Fibroblast of the aortic adventitia (primary cell): ENCODE data around the gene LMBRD1. TPM values are rescaled to one million over a fixed set of nuclear protein-coding genes. Genes with fewer than 3 reads are reported as not detected.

Experiments
- DNase-seq: peaks from one replicate; pipeline ENCODE4 v3.0.0-alpha.2; 2010; ENCODE audit warnings: low read depth
- H3K4me3 ChIP-seq: 2 replicates; pipeline ENCODE4 v1.5.1; 2011; ENCODE audit warnings: low read depth, mild to moderate bottlenecking, control low read depth, low read length, moderate library complexity
- total RNA-seq: library from RNA; depleted of rRNA; stranded (reverse); fragments of >200 nt; gene quantifications from 2 replicates; pipeline ENCODE4 v1.2.3, GENCODE V29; 2012; ENCODE audit warnings: low replicate concordance
- TF ChIP-seq, protein P1 (sequence below): IDR thresholded peaks from 2 replicates; pipeline ENCODE4 v1.5.1; 2011; ENCODE audit warnings: mild to moderate bottlenecking, low read length, control low read depth, inconsistent platforms; ENCODE audit not compliant: insufficient read depth

LMBRD1 gene
- 25.7 and 47.6 TPM in 2 replicates for total RNA-seq

- peak within 1 kb of the TSS; percentile 71 for H3K4me3 ChIP-seq
- DNase-seq: peak; percentile 96
- TF ChIP-seq, protein P1, sequence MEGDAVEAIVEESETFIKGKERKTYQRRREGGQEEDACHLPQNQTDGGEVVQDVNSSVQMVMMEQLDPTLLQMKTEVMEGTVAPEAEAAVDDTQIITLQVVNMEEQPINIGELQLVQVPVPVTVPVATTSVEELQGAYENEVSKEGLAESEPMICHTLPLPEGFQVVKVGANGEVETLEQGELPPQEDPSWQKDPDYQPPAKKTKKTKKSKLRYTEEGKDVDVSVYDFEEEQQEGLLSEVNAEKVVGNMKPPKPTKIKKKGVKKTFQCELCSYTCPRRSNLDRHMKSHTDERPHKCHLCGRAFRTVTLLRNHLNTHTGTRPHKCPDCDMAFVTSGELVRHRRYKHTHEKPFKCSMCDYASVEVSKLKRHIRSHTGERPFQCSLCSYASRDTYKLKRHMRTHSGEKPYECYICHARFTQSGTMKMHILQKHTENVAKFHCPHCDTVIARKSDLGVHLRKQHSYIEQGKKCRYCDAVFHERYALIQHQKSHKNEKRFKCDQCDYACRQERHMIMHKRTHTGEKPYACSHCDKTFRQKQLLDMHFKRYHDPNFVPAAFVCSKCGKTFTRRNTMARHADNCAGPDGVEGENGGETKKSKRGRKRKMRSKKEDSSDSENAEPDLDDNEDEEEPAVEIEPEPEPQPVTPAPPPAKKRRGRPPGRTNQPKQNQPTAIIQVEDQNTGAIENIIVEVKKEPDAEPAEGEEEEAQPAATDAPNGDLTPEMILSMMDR: peak; percentile 64
Observed at GRCh38 chr6:69796642-69797390, at the start of gene LMBRD1. Gene LMBRD1, minus strand, starts transcription at chr6:69797010. Its CDS starts 129 bp downstream, at chr6:69796881.

GRCh38 chr6:69846312-69846711 lies 49.5 kb upstream of the LMBRD1 start:
- DNase-seq: no peak
- TF ChIP-seq, protein P1: no peak
- no peak overlapping the region for H3K4me3 ChIP-seq

DNA sequence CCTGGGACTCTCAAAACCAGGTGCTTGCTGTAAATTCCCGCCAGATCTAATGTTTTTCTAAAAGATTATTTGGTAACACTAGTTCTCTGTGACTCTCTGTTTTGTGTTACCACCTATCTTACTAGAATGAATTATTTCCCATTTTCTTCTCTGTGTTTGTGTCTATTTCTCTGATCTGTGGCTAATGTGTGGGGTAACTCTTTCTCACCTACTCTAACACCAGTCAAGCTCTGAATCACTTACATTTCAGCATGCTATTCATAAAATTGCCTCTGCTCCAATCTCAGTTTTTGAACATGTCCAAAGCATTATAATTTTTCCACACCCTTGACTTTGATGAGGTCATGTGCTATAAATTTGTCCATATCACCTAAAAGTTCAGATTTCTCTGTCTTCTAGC lies 46.4 kb upstream of the LMBRD1 start:
- DNase-seq: no peak
- H3K4me3 ChIP-seq: no peak overlapping the region
- TF ChIP-seq, protein P1: no peak

GRCh38 chr6:69841862-69842261 lies 45.1 kb upstream of the LMBRD1 start:
- H3K4me3 ChIP-seq: no peak overlapping the region
- no peak for DNase-seq
- TF ChIP-seq, protein P1: no peak

GRCh38 chr6:69835414-69836179 lies 38.8 kb upstream of the LMBRD1 start:
- peak; percentile 83 for DNase-seq
- peak overlapping the region; percentile 6 for H3K4me3 ChIP-seq
- TF ChIP-seq, protein P1: peak; percentile 88

- TF ChIP-seq, protein P1: no peak
- DNase-seq: no peak
- H3K4me3 ChIP-seq: no peak overlapping the region
Observed at GRCh38 chr6:69832558-69832957, 35.7 kb upstream of the LMBRD1 start.
